Spleen (tissue), 7 donors: Measurements from ENCODE around the gene SNCA.

ENCODE experiments used
- POLR2A ChIP-seq, 3 donors: fragments of 450-650 bp; IDR thresholded peaks; one replicate each; pipeline ENCODE4 v1.5.1; 2017; ENCODE audit warnings: antibody characterized with exemption in 3 of 3, mild to moderate bottlenecking in 1 of 3
- TF ChIP-seq, protein P1 (sequence below), 11 experiments: fragments of 200-600 bp in 7 of 11; fragments of 450-650 bp in 4 of 11; sonication (generic) in 4 of 11; IDR thresholded peaks in 8 of 11; conservative IDR thresholded peaks in 3 of 11; 1 replicate in 7 of 11; 2 replicates in 4 of 11; pipeline versions ENCODE4 v1.4.0 to v1.8.0; 2016 to 2021; ENCODE audit warnings: antibody characterized with exemption in 11 of 11, inconsistent platforms in 4 of 11, mild to moderate bottlenecking in 1 of 11
- donor health status: DM: no; HTN: no; CAD: no; lungs with moderate emphysema.
- donor health status: DM: no; HTN: no; CAD: no.
- donor health status: DM: no; HTN: no; CAD: no.

DNA sequence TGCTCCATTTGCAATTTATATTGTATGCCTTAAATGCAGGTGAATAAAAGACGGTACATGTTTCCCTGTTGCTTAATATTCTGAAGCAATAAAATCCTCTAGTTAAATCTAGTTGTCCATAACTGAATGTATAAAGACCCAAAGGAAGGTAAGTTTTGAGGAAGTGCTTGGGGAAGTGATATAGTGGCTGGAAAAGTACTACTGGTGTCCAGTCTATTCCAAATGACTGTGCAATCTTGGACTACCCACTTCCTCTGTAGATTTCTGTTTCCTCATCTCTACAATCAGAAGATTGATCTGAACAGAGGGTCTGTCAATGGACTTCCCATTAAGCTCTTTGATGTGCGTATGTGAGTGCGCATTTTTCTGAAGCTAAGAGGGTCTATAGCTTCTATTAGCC lies 17.0 kb downstream of the SNCA start:
- TF ChIP-seq, protein P1, sequence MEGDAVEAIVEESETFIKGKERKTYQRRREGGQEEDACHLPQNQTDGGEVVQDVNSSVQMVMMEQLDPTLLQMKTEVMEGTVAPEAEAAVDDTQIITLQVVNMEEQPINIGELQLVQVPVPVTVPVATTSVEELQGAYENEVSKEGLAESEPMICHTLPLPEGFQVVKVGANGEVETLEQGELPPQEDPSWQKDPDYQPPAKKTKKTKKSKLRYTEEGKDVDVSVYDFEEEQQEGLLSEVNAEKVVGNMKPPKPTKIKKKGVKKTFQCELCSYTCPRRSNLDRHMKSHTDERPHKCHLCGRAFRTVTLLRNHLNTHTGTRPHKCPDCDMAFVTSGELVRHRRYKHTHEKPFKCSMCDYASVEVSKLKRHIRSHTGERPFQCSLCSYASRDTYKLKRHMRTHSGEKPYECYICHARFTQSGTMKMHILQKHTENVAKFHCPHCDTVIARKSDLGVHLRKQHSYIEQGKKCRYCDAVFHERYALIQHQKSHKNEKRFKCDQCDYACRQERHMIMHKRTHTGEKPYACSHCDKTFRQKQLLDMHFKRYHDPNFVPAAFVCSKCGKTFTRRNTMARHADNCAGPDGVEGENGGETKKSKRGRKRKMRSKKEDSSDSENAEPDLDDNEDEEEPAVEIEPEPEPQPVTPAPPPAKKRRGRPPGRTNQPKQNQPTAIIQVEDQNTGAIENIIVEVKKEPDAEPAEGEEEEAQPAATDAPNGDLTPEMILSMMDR (IDR thresholded peaks at IDR 0.05 in 8 of 11, conservative IDR thresholded peaks at IDR 0.05 in 3 of 11): no peak
- no peak for TF ChIP-seq POLR2A (IDR thresholded peaks at IDR 0.05)
